Skin of body (tissue), 2 donors: ENCODE measurements around the gene RBPJL. TPM values are rescaled to one million over a fixed set of nuclear protein-coding genes. Genes with fewer than 3 reads are reported as not detected.

Source experiments
- DNase-seq: peaks from one replicate; lab custom pipeline; 2025; lab: John Stamatoyannopoulos, UW
- total RNA-seq: library from RNA; depleted of rRNA; stranded (reverse); fragments of >200 nt; gene quantifications from one replicate; pipeline ENCODE4 v1.2.3, GENCODE V29; 2014

The RBPJL gene
- total RNA-seq, 1 donor from 2014 or later = not detected

DNA sequence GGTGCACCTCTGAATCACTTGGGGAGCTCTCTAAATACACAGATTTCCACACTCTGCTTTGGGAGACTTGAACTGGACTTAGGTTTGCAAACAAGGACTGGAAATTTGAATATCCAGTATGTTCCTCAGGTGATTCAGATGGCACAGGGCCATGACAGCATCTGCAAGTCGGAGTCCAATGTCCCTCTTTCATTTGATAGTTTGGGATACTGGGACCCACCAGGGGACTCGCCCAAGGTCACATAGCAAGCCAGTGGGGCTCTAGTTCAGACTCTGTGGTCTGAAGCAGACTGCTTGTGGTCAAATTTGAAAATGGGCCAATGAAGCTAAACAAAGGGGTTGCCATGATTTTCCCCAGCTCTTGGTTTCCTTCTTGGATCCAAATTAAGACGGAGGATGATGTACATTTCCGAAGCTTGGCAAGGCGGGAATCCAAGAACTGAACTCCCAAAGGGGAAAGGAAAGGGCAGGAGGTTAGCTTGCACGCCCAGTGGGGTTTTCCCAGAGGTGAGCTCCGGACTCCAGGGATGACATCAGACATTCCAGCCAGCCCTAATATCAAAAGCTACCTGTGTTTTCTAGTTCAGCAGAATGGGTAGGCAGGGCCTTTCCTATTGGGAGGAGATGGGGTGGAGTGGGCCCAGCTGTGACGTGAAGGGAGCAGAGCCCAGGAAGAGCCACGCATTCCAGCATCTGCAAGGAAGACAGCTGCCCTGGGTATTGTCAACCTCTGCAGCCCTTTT lies 52.9 kb downstream of the RBPJL start:
- DNase-seq = no peak

DNA sequence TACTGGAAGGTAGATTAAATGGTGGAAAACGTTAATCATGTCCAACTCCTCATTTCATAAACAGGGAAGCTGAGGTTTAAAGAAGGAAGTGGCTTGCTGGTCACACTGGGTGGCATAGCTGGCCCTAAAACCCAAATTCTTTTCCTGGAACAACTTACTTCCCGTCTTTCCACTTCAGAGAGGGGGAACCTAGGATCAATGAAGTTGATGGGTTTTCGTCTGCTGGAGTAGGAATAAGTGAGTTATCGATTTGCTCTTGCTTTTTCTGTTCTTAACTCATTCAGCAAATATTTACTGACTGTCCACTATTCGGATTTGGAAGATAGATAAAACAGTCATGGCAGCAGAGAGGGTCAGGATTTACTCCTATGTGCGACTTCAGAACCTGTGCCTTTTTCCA lies 55.2 kb downstream of the RBPJL start:
- no peak for DNase-seq

DNA sequence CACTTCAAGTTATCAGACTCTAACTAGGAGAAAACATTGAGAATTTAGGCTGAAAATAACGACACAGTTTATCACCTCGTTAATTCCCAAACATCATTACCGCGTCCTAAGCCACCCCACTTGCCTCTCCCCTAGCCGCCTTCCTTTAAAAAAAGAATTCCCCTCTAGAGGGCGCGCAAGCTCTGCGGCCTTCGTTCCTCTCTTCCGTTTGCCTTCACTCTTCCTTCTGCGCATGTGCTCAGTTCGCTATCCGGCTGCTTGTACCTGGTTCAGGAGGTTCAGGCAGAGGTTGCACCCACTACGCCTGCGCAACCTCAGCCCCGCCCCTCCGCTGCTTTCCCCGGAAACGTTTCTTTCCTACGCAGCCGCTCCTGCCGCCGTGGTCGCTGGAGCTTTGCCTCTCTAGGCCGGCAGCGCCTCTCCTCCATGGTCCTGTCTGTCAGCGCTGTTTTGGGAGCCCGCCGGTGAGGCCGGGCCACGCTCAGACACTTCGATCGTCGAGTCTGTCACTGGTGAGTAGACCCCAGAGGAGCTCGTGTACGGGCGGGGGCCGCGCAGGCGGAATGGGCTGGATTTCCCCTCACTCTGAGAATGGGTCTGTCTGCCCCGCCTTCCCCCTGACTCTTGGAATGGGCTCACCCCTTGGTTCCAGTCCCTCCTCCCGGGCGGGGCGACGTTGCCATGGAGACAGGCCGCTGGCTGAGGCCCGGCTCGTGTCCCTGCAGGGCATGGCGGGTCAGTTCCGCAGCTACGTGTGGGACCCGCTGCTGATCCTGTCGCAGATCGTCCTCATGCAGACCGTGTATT lies 56.4 kb downstream of the RBPJL start, which contains the start of gene SYS1:
Gene SYS1 (plus strand): TSS at position 353 of the 807 bp plus-strand sequence. CDS start 376 bp downstream, at position 729.
- peak; percentile 98 for DNase-seq

DNA sequence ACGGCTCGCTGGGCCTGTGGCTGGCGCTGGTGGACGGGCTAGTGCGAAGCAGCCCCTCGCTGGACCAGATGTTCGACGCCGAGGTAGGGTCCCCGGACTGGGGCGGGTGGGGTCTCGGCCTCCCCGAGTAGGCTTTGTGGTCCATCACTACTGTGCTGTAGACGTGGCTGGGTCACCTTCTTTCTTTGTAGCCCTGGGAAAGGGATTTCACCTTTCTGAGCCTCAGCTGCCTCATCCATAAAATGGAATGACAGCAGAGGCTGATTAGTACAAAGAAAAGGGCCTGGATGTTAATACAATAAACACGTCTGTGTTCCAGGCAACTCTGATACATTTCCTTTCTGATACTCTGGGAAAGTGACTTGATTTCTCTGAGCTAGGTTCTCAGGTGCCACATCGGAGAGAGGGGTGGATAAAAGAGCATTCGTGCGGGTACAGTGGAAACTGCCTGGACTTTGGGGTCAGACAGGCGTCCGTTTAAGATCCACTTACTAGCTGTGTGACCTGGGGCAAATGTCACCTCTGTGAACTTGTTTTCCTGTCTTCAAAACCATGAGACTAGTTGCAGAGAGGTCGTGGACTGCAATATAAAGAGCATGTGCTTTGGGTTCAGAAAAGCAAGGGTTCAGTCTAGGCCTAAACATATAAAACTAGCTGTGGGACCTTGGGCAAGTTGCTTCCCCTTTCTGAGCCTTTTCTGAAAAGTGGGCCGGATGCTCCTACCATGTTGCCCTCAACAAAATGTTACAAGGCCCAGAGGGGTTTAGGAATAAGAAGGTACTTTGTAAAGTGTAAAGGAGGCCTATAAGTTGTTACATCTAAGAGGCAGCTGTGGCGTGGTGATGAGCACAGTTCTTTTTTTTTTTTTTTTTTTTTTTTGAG lies 57.2 kb downstream of the RBPJL start:
- DNase-seq = no peak

DNA sequence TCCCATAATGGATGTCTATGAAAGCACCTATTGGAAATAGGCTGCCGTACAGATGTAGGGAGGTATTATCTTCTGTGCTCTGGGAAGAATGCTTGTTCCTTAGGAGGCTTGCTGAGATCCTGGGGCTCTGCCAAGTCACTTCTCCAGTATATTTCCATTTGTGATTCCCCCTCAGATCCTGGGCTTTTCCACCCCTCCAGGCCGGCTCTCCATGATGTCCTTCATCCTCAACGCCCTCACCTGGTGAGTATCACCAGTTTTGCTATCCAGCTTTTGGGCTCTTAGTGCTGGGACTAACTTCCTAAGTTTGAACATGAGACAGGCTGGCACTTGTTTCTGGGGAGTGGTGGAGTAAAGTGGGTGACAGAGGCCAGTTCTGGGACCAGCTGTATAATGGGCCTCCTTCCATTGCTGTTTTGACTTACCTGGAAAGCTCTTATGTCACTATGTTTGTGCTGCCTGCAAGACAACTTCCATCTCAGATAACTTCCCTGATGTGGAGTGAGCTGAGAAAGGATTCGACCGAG lies 58.9 kb downstream of the RBPJL start:
- DNase-seq = no peak

DNA sequence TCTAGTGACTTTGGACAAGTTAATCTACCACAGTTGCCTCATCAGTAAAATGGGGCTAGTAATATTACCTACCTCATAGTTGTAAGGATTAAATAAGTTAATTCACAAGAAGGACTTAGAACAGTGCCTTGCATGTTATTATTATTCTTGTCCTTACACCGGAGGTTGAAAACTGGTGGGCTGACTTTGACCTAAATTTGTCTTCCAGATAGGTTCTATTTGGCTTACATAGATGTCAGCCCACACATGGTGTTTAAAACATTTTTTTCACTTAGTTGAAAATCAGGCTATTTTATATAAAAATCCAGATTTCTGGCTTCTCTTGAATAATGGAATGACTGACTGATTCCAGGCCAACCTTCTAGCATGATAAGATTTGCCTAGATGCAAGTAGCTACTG lies 59.6 kb downstream of the RBPJL start:
- no peak for DNase-seq

DNA sequence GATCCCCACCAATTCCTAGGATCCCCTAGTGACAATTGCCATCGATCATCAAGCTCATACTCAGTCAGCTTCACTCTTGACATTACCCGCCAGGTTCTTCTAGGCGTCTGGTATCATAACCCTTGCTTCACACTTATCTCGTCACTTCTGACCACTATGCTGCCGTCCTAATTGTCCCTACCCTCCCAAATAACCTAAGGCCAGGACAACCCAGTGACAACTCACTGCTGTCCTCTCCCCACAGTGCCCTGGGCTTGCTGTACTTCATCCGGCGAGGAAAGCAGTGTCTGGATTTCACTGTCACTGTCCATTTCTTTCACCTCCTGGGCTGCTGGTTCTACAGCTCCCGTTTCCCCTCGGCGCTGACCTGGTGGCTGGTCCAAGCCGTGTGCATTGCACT lies 60.0 kb downstream of the RBPJL start:
- DNase-seq = no peak

DNA sequence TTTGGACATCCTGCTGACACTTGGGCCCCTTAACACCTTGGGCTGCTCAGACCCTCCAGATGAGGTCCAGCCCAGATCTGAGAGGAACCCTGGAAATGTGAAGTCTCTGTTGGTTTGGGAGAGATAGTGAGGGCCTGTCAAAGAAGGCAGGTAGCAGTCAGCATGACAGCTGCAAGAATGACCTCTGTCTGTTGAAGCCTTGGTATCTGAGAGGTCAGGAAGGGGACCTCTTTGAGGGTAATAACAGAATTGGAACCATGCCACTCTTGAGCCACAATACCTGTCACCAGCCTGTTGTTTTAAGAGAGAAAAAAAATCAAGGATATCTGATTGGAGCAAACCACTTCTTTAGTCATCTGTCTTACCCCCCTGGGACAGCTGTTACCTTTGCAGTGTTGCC lies 60.5 kb downstream of the RBPJL start:
- no peak for DNase-seq

Other genes with a start within 250 kb of the RBPJL start
- gene KCNS1, start 205.7 kb upstream of the RBPJL start, total RNA-seq = 0.49 TPM
- gene WFDC5, start 191.7 kb upstream of the RBPJL start, total RNA-seq = 5.2 TPM
- 1.1 TPM for gene WFDC12, start 182.4 kb upstream of the RBPJL start, total RNA-seq
- 509 TPM for gene PI3, start 131.9 kb upstream of the RBPJL start, total RNA-seq
- gene SEMG1, start 99.8 kb upstream of the RBPJL start, total RNA-seq = not detected
- not detected for gene SEMG2, start 85.5 kb upstream of the RBPJL start, total RNA-seq
- 52.0 TPM for gene SLPI, start 52.3 kb upstream of the RBPJL start, total RNA-seq
- gene MATN4, start 1.5 kb downstream of the RBPJL start, total RNA-seq = 0.99 TPM
- gene SDC4, start 41.6 kb downstream of the RBPJL start, total RNA-seq = 48.8 TPM
- gene SYS1, start 56.3 kb downstream of the RBPJL start, total RNA-seq = 12.7 TPM
- not detected for gene TP53TG5, start 71.5 kb downstream of the RBPJL start, total RNA-seq
- 10.3 TPM for gene DBNDD2, start 101.4 kb downstream of the RBPJL start, total RNA-seq
- 20.9 TPM for gene PIGT, start 109.3 kb downstream of the RBPJL start, total RNA-seq
- 0.39 TPM for gene WFDC2, start 162.9 kb downstream of the RBPJL start, total RNA-seq
- not detected for gene SPINT3, start 208.8 kb downstream of the RBPJL start, total RNA-seq
- not detected for gene WFDC6, start 232.6 kb downstream of the RBPJL start, total RNA-seq
- not detected for gene EPPIN, start 240.6 kb downstream of the RBPJL start, total RNA-seq